Astrocyte (in vitro differentiated cells and primary cell): Measurements from ENCODE around the gene EXOC4. TPM values are rescaled to one million over a fixed set of nuclear protein-coding genes. Genes with fewer than 3 reads are reported as not detected.
"Not testable (repeated sequence)": the region's sequence is repeated elsewhere in the genome, so short reads cannot be mapped to it uniquely, and the experiment has no call there.

Experiments used
- DNase-seq: peaks from one replicate; pipeline ENCODE4 v3.0.0-alpha.2; 2010; ENCODE audit warnings: low read depth
- FAIRE-seq: peaks from 2 replicates; lab custom pipeline; 2011; peaks lifted over from hg19 to GRCh38; lab: Jason Lieb, UNC
- H2AFZ ChIP-seq: 2 replicates; pipeline ENCODE4 v1.6.0; 2012; ENCODE audit warnings: low read depth, low read length, inconsistent platforms
- H3K27ac ChIP-seq: 2 replicates; pipeline ENCODE4 v1.5.1; 2011; ENCODE audit warnings: low read depth, low read length, inconsistent platforms
- H3K27me3 ChIP-seq: 2 replicates; pipeline ENCODE4 v1.6.0; 2011; ENCODE audit warnings: low read length, inconsistent platforms; ENCODE audit not compliant: insufficient read depth
- H3K36me3 ChIP-seq: 2 replicates; pipeline ENCODE4 v1.5.1; 2011; ENCODE audit warnings: low read length, inconsistent platforms; ENCODE audit not compliant: insufficient read depth
- H3K4me1 ChIP-seq: 2 replicates; pipeline ENCODE4 v1.5.1; 2011; ENCODE audit warnings: low read length, inconsistent platforms; ENCODE audit not compliant: insufficient read depth
- H3K4me2 ChIP-seq: 2 replicates; pipeline ENCODE4 v1.6.0; 2012; ENCODE audit warnings: low read length, inconsistent platforms
- H3K4me3 ChIP-seq: 2 replicates; pipeline ENCODE4 v1.5.1; 2011; ENCODE audit warnings: low read depth, mild to moderate bottlenecking, low read length, inconsistent platforms; ENCODE audit not compliant: insufficient read depth
- H3K79me2 ChIP-seq: 2 replicates; pipeline ENCODE4 v1.6.0; 2012; ENCODE audit warnings: mild to moderate bottlenecking, low read length, inconsistent platforms; ENCODE audit not compliant: insufficient read depth
- H3K9ac ChIP-seq: 2 replicates; pipeline ENCODE4 v1.6.0; 2012; ENCODE audit warnings: mild to moderate bottlenecking, low read length, inconsistent platforms
- H3K9me3 ChIP-seq: 2 replicates; pipeline ENCODE4 v1.5.1; 2012; ENCODE audit warnings: low read depth, mild to moderate bottlenecking, low read length, inconsistent platforms; ENCODE audit not compliant: insufficient read depth
- H4K20me1 ChIP-seq: 2 replicates; pipeline ENCODE4 v1.6.0; 2012; ENCODE audit warnings: low read length, inconsistent platforms; ENCODE audit not compliant: insufficient read depth
- H3K27ac Mint-ChIP-seq: one replicate; pipeline ENCODE4 v1.8.0; 2021; ENCODE audit warnings: mild to moderate bottlenecking, mixed read lengths; ENCODE audit not compliant: unreplicated experiment
- H3K27me3 Mint-ChIP-seq: one replicate; pipeline ENCODE4 v1.8.0; 2021; ENCODE audit warnings: low read depth, mixed read lengths; ENCODE audit not compliant: unreplicated experiment
- H3K36me3 Mint-ChIP-seq: one replicate; pipeline ENCODE4 v1.8.0; 2021; ENCODE audit warnings: low read depth, mixed read lengths; ENCODE audit not compliant: unreplicated experiment
- H3K4me1 Mint-ChIP-seq: one replicate; pipeline ENCODE4 v1.8.0; 2021; ENCODE audit warnings: low read depth, mixed read lengths; ENCODE audit not compliant: unreplicated experiment
- H3K4me3 Mint-ChIP-seq: one replicate; pipeline ENCODE4 v1.8.0; 2021; ENCODE audit warnings: mild to moderate bottlenecking, moderate library complexity, mixed read lengths; ENCODE audit not compliant: unreplicated experiment
- H3K9me3 Mint-ChIP-seq: one replicate; pipeline ENCODE4 v1.8.0; 2021; ENCODE audit warnings: mild to moderate bottlenecking, mixed read lengths; ENCODE audit not compliant: unreplicated experiment
- EZH2 ChIP-seq: IDR thresholded peaks from 2 replicates; pipeline ENCODE4 v1.6.1; 2012; ENCODE audit warnings: mild to moderate bottlenecking, low read length, inconsistent platforms; ENCODE audit not compliant: insufficient read depth
- total RNA-seq: library from RNA; stranded (reverse); gene quantifications from 2 replicates; pipeline ENCODE4 v1.2.1, GENCODE V29; 2021
- TF ChIP-seq, protein P1 (sequence below): IDR thresholded peaks from 2 replicates; pipeline ENCODE4 v1.5.1; 2011; ENCODE audit warnings: low read depth, mild to moderate bottlenecking, inconsistent platforms, low read length, moderate library complexity; ENCODE audit not compliant: insufficient read depth

EXOC4 gene
- total RNA-seq, 1 donor from 2014 or later: 57.5 TPM

DNA sequence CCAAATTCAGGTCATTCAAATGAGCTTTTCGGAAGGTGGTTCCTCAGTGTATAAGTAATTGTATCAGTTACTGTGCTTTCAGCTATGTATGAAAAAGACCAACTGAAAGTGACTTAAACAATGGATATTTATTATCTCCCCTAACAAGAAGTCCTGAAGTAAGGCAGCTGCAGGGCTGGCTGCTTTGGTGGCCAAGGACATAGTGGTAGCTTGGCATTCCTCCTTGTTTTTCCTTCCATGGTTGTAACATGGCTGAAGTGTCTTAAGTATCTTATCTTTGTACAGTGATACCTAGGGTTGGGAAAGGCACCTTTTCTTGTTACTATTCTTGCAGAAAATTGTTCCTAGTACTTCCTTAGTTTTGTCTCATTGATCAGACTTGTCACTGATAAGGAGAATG lies 21.4 kb downstream of the EXOC4 start:
- H3K9me3 Mint-ChIP-seq: no peaks in the 10 kb centered on the region
- H3K27ac Mint-ChIP-seq: no peak overlapping the region
- H3K4me1 Mint-ChIP-seq: peaks cover 6% of the 10 kb centered on the region
- peaks cover 13% of the 10 kb centered on the region for H3K36me3 Mint-ChIP-seq
- no peaks in the 10 kb centered on the region for H3K9me3 ChIP-seq
- H4K20me1 ChIP-seq: peaks cover 33% of the 10 kb centered on the region
- FAIRE-seq (no peak), DNase-seq (no peak)
- H3K27me3 Mint-ChIP-seq: no peaks in the 10 kb centered on the region
- H2AFZ ChIP-seq: no peak overlapping the region
- no peak overlapping the region for H3K9ac ChIP-seq
- no peaks in the 10 kb centered on the region for H3K4me1 ChIP-seq
- no peak overlapping the region for H3K4me3 Mint-ChIP-seq
- TF ChIP-seq EZH2: no peak
- TF ChIP-seq, protein P1, sequence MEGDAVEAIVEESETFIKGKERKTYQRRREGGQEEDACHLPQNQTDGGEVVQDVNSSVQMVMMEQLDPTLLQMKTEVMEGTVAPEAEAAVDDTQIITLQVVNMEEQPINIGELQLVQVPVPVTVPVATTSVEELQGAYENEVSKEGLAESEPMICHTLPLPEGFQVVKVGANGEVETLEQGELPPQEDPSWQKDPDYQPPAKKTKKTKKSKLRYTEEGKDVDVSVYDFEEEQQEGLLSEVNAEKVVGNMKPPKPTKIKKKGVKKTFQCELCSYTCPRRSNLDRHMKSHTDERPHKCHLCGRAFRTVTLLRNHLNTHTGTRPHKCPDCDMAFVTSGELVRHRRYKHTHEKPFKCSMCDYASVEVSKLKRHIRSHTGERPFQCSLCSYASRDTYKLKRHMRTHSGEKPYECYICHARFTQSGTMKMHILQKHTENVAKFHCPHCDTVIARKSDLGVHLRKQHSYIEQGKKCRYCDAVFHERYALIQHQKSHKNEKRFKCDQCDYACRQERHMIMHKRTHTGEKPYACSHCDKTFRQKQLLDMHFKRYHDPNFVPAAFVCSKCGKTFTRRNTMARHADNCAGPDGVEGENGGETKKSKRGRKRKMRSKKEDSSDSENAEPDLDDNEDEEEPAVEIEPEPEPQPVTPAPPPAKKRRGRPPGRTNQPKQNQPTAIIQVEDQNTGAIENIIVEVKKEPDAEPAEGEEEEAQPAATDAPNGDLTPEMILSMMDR: no peak
- H3K79me2 ChIP-seq: peaks cover 20% of the 10 kb centered on the region
- H3K27me3 ChIP-seq: no peaks in the 10 kb centered on the region
- no peak overlapping the region for H3K4me3 ChIP-seq
- no peak overlapping the region for H3K4me2 ChIP-seq
- no peak overlapping the region for H3K27ac ChIP-seq
- no peaks in the 10 kb centered on the region for H3K36me3 ChIP-seq

DNA sequence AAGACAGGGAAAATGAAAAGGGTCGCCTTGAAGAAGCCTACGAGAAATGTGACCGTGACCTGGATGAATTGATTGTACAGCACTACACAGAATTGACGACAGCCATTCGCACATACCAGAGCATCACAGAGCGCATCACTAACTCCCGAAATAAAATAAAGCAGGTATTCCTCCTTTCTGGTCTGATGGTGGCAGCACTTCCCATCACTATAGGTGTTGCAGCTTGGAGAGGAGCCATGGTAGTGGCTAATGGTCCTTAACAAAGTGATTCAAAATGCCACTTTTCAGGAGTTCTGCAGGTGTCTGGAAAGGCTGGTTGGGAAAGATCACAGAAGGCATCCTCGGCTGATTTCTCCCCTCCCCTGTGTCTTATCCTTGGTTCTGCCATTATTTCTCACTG lies 22.1 kb downstream of the EXOC4 start:
- no peak for DNase-seq
- Mint-ChIP-seq H3K9me3 (no peaks in the 10 kb centered on the region), H3K27ac (no peak overlapping the region)

DNA sequence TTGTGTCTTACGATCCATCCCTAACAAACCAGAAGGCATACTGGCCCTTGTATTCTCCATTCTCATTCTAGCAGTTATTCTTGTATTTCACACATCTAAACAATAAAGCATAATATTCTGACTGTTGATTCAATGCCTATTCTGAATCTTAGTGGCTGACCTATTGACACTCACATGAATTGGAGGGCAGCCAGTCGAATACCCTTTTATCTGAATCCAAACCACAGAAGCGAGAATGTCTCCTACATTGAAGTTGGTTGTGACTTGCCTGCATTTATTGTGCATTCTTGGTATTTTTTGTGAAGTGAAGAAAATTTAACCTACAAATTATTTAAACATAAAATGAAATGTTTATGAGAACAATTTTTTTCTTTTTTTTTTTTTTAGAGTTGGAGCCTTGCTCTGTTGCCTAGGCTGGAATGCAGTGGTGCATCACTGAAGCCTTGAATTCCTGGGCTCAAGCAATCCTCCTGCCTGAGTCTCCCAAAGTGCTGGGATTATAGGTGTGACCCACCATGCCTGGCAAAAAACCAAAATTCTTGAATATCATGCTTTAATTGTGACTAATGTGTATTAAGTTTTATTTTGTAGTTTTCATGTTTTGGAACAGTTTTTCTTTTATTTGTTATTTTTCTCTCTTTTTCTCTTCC lies 22.7 kb downstream of the EXOC4 start:
- no peak overlapping the region for H3K27ac ChIP-seq
- H3K9me3 ChIP-seq: no peaks in the 10 kb centered on the region
- Mint-ChIP-seq H3K36me3 (peaks cover 14% of the 10 kb centered on the region), H3K4me3 (no peak overlapping the region), H3K27ac (peak overlapping the region; percentile 69), H3K27me3 (no peaks in the 10 kb centered on the region), H3K9me3 (no peaks in the 10 kb centered on the region), H3K4me1 (peaks cover 6% of the 10 kb centered on the region)
- H4K20me1 ChIP-seq: peaks cover 33% of the 10 kb centered on the region
- H3K79me2 ChIP-seq: peaks cover 15% of the 10 kb centered on the region
- no peak overlapping the region for H3K4me3 ChIP-seq
- no peaks in the 10 kb centered on the region for H3K4me1 ChIP-seq
- no peak overlapping the region for H3K9ac ChIP-seq
- H3K27me3 ChIP-seq: no peaks in the 10 kb centered on the region
- peak; percentile 61 for DNase-seq
- FAIRE-seq: no peak
- H3K36me3 ChIP-seq: no peaks in the 10 kb centered on the region
- no peak for TF ChIP-seq EZH2
- TF ChIP-seq, protein P1: no peak
- H3K4me2 ChIP-seq: no peak overlapping the region
- H2AFZ ChIP-seq: no peak overlapping the region

More for the DNA sequence above, 22.1 kb downstream of the EXOC4 start:
- no peak overlapping the region for H2AFZ ChIP-seq
- peaks cover 6% of the 10 kb centered on the region for H3K4me1 Mint-ChIP-seq
- H3K36me3 Mint-ChIP-seq: peaks cover 14% of the 10 kb centered on the region
- no peaks in the 10 kb centered on the region for H3K27me3 ChIP-seq
- no peak for TF ChIP-seq EZH2
- TF ChIP-seq, protein P1: no peak
- no peak overlapping the region for H3K4me3 ChIP-seq
- H3K36me3 ChIP-seq: no peaks in the 10 kb centered on the region
- no peak overlapping the region for H3K9ac ChIP-seq
- no peak for FAIRE-seq
- peaks cover 33% of the 10 kb centered on the region for H4K20me1 ChIP-seq
- H3K4me3 Mint-ChIP-seq: no peak overlapping the region
- H3K9me3 ChIP-seq: no peaks in the 10 kb centered on the region
- no peaks in the 10 kb centered on the region for H3K4me1 ChIP-seq
- H3K27ac ChIP-seq: no peak overlapping the region
- no peaks in the 10 kb centered on the region for H3K27me3 Mint-ChIP-seq
- H3K79me2 ChIP-seq: peaks cover 19% of the 10 kb centered on the region
- no peak overlapping the region for H3K4me2 ChIP-seq

DNA sequence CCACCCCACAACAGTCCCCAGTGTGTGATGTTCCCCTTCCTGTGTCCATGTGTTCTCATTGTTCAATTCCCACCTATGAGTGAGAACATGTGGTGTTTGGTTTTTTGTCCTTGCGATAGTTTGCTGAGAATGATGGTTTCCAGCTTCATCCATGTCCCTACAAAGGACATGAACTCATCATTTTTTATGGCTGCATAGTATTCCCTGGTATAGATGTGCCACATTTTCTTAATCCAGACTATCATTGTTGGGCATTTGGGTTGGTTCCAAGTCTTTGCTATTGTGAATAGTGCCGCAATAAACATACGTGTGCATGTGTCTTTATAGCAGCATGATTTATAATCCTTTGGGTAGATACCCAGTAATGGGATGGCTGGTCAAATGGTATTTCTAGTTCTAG lies 26.1 kb downstream of the EXOC4 start:
- H2AFZ ChIP-seq, H3K27ac Mint-ChIP-seq, H3K4me1 Mint-ChIP-seq, H3K9me3 Mint-ChIP-seq, H3K27me3 ChIP-seq, H3K36me3 ChIP-seq, FAIRE-seq, H3K27ac ChIP-seq, H3K4me3 ChIP-seq, H3K4me2 ChIP-seq, H3K4me1 ChIP-seq, H3K9me3 ChIP-seq, H3K79me2 ChIP-seq, H3K4me3 Mint-ChIP-seq, H3K9ac ChIP-seq, DNase-seq, H3K27me3 Mint-ChIP-seq: not testable (repeated sequence)
- peaks cover 14% of the 10 kb centered on the region for H3K36me3 Mint-ChIP-seq
- H4K20me1 ChIP-seq: peaks cover 14% of the 10 kb centered on the region
